IPS-15b (cell line): ENCODE measurements around the gene MRNIP.
"Not testable (repeated sequence)": the region's sequence is repeated elsewhere in the genome, so short reads cannot be mapped to it uniquely, and the experiment has no call there.

Experiments
- H3K27me3 ChIP-seq: one replicate; pipeline ENCODE4 v1.6.1; 2013; ENCODE audit warnings: low read length; ENCODE audit not compliant: control insufficient read depth, insufficient read depth
- H3K36me3 ChIP-seq: one replicate; pipeline ENCODE4 v1.6.1; 2013; ENCODE audit warnings: low read length; ENCODE audit not compliant: control insufficient read depth, insufficient read depth
- H3K4me1 ChIP-seq: one replicate; pipeline ENCODE4 v1.6.1; 2013; ENCODE audit warnings: mild to moderate bottlenecking, low read length; ENCODE audit not compliant: control insufficient read depth, insufficient read depth
- H3K4me3 ChIP-seq: one replicate; pipeline ENCODE4 v1.5.1; 2013; ENCODE audit warnings: low read depth, low read length
- H3K9ac ChIP-seq: one replicate; pipeline ENCODE4 v1.6.1; 2013; ENCODE audit warnings: low read depth, mild to moderate bottlenecking, low read length
- H3K9me3 ChIP-seq: one replicate; pipeline ENCODE4 v1.6.1; 2013; ENCODE audit warnings: mild to moderate bottlenecking, low read length; ENCODE audit not compliant: control insufficient read depth, insufficient read depth

Gene MRNIP

DNA sequence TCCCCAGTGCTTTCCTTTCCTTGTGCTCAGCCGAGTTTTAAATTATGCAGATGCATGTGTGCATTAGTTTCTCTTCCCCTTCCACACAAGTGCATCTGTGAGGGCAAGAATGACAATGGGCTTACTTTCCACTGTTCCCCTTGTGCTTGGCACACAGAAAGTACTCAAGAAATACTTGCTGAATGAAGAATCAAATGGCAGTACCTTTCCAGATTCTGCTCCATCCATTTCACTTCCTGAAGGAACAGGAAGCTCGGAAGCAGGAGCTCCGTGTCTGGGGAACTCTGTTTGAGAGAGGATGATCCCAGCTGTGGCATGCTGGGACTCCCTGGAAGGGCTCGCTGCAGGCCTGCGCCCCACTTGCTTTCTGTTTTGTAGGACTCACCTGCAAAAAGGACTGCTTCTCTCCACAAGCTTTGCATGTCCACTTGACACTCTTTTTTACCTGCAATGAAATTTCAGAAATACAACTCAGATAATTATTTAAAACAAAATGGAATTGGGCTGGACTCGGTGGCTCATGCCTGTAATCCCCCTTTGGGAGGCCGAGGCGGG, 5.5 kb downstream of the MRNIP start:
- H3K27me3 ChIP-seq = no peaks in the 10 kb centered on the region
- peaks cover 38% of the 10 kb centered on the region for H3K36me3 ChIP-seq
- H3K9me3 ChIP-seq = no peaks in the 10 kb centered on the region
- H3K9ac ChIP-seq = no peak overlapping the region
- H3K4me3 ChIP-seq = no peak overlapping the region
- H3K4me1 ChIP-seq = no peaks in the 10 kb centered on the region

- H3K4me3 ChIP-seq = no peak overlapping the region
- H3K27me3 ChIP-seq = no peaks in the 10 kb centered on the region
- H3K9ac ChIP-seq = no peak overlapping the region
- H3K36me3 ChIP-seq = peaks cover 38% of the 10 kb centered on the region
- no peaks in the 10 kb centered on the region for H3K9me3 ChIP-seq
- H3K4me1 ChIP-seq = no peaks in the 10 kb centered on the region
Observed at GRCh38 chr5:179841621-179842020, 17.0 kb downstream of the MRNIP start.

- Histone ChIP-seq H3K27me3 (no peaks in the 10 kb centered on the region), H3K9ac (no peak overlapping the region), H3K9me3 (no peaks in the 10 kb centered on the region), H3K4me3 (no peak overlapping the region), H3K4me1 (no peaks in the 10 kb centered on the region), H3K36me3 (peaks cover 43% of the 10 kb centered on the region)
Observed at GRCh38 chr5:179840766-179841165, 17.9 kb downstream of the MRNIP start.

- no peak overlapping the region for H3K9ac ChIP-seq
- no peaks in the 10 kb centered on the region for H3K4me1 ChIP-seq
- no peak overlapping the region for H3K4me3 ChIP-seq
- peaks cover 43% of the 10 kb centered on the region for H3K36me3 ChIP-seq
- no peaks in the 10 kb centered on the region for H3K27me3 ChIP-seq
- no peaks in the 10 kb centered on the region for H3K9me3 ChIP-seq
Observed at GRCh38 chr5:179840321-179840720, 18.3 kb downstream of the MRNIP start.

GRCh38 chr5:179839328-179840256, 19.0 kb downstream of the MRNIP start:
- no peaks in the 10 kb centered on the region for H3K4me1 ChIP-seq
- no peaks in the 10 kb centered on the region for H3K9me3 ChIP-seq
- peaks cover 42% of the 10 kb centered on the region for H3K36me3 ChIP-seq
- H3K27me3 ChIP-seq = no peaks in the 10 kb centered on the region
- no peak overlapping the region for H3K9ac ChIP-seq
- no peak overlapping the region for H3K4me3 ChIP-seq

- H3K9me3 ChIP-seq = no peaks in the 10 kb centered on the region
- peaks cover 55% of the 10 kb centered on the region for H3K36me3 ChIP-seq
- no peak overlapping the region for H3K9ac ChIP-seq
- H3K4me3 ChIP-seq = no peak overlapping the region
- H3K4me1 ChIP-seq = no peaks in the 10 kb centered on the region
- no peaks in the 10 kb centered on the region for H3K27me3 ChIP-seq
Observed at GRCh38 chr5:179837076-179838011, 21.3 kb downstream of the MRNIP start.

DNA sequence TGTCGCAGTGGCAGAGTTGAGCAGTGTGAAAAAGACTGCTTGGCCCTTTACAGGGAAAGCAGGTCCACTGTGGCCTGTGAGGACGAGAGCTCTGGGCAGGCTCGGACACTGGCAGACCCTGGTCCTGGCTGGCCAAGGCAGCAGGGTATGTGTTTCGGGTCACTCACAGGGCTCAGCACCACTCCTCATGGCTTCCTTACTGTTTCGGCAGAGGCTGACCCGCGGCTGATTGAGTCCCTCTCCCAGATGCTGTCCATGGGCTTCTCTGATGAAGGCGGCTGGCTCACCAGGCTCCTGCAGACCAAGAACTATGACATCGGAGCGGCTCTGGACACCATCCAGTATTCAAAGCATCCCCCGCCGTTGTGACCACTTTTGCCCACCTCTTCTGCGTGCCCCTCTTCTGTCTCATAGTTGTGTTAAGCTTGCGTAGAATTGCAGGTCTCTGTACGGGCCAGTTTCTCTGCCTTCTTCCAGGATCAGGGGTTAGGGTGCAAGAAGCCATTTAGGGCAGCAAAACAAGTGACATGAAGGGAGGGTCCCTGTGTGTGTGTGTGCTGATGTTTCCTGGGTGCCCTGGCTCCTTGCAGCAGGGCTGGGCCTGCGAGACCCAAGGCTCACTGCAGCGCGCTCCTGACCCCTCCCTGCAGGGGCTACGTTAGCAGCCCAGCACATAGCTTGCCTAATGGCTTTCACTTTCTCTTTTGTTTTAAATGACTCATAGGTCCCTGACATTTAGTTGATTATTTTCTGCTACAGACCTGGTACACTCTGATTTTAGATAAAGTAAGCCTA, 22.2 kb downstream of the MRNIP start:
- Histone ChIP-seq H3K9ac (no peak overlapping the region), H3K9me3 (no peaks in the 10 kb centered on the region), H3K4me3 (no peak overlapping the region), H3K36me3 (peaks cover 60% of the 10 kb centered on the region), H3K27me3 (no peaks in the 10 kb centered on the region), H3K4me1 (no peaks in the 10 kb centered on the region)

DNA sequence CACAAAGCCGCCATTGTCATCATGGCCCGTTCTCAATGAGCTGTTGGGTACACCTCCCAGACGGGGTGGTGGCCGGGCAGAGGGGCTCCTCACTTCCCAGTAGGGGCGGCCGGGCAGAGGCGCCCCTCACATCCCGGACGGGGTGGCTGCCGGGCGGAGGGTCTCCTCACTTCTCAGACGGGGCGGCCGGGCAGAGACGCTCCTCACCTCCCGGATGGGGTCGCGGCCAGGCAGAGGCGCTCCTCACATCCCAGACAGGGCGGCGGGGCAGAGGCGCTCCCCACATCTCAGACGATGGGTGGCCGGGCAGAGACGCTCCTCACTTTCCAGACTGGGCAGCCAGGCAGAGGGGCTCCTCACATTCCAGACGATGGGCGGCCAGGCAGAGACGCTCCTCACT, 23.7 kb downstream of the MRNIP start:
- not testable (repeated sequence) for H3K9me3 ChIP-seq, H3K27me3 ChIP-seq, H3K9ac ChIP-seq, H3K4me1 ChIP-seq, H3K4me3 ChIP-seq
- peaks cover 57% of the 10 kb centered on the region for H3K36me3 ChIP-seq

DNA sequence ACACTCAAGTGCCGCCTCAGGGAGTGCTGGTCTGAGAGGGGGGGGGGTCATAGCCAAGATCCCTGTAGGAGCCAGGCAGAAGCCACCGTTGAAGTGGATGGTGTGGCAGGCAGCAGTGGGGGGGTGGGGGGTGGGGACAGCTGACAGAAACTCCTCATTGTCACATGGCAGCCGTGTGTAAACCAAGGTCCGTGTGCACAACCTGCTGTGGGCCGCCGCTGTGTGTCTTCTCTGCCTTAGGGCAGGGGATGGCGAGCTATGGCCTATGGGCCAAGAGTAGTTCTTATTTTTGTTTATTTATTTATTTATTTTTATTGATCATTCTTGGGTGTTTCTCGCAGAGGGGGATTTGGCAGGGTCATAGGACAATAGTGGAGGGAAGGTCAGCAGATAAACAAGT, 24.5 kb downstream of the MRNIP start:
- Histone ChIP-seq H3K4me3 (no peak overlapping the region), H3K9ac (no peak overlapping the region), H3K36me3 (peaks cover 52% of the 10 kb centered on the region)

DNA sequence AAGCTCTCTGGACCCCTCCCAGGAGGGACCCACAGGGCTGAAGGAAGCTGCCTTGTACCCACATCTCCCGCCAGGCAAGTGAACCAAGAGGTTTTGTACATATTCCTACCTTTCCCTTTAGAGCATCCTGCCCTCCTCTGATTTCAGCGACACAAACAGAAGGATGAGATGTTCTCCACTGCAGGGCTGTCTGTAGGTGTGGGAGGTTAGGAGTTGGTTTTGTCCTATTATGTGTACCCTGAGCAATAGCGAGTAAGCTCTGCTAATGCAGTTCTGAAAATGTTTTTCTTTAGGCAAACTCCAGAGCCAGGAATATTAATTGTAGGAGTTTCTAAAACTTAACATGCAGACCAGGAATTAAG, 24.9 kb downstream of the MRNIP start:
- Histone ChIP-seq H3K4me1 (peaks cover 4% of the 10 kb centered on the region), H3K9ac (no peak overlapping the region), H3K9me3 (no peaks in the 10 kb centered on the region), H3K36me3 (peaks cover 56% of the 10 kb centered on the region), H3K27me3 (no peaks in the 10 kb centered on the region), H3K4me3 (no peak overlapping the region)

More for the DNA sequence above, 24.5 kb downstream of the MRNIP start:
- Histone ChIP-seq H3K9me3 (no peaks in the 10 kb centered on the region), H3K27me3 (no peaks in the 10 kb centered on the region), H3K4me1 (peaks cover under 1% of the 10 kb centered on the region)
